ENCODE results near the gene ADGRL2.

The ADGRL2 gene

GRCh38 chr1:81844477-81844876, 43.7 kb downstream of the ADGRL2 start:
- Mint-ChIP-seq H3K9me3 (peaks cover 16% of the 10 kb centered on the region), H3K4me3 (no peak overlapping the region), H3K4me1 (peaks cover 27% of the 10 kb centered on the region), H3K27ac (peak overlapping the region; percentile 61), H3K27me3 (ENCODE audit: low read depth, poor library complexity) (no peaks in the 10 kb centered on the region), H3K36me3 (ENCODE audit: low read depth) (peaks cover 71% of the 10 kb centered on the region)
- DNase-seq, result no peak
- TF ChIP-seq, protein P1, sequence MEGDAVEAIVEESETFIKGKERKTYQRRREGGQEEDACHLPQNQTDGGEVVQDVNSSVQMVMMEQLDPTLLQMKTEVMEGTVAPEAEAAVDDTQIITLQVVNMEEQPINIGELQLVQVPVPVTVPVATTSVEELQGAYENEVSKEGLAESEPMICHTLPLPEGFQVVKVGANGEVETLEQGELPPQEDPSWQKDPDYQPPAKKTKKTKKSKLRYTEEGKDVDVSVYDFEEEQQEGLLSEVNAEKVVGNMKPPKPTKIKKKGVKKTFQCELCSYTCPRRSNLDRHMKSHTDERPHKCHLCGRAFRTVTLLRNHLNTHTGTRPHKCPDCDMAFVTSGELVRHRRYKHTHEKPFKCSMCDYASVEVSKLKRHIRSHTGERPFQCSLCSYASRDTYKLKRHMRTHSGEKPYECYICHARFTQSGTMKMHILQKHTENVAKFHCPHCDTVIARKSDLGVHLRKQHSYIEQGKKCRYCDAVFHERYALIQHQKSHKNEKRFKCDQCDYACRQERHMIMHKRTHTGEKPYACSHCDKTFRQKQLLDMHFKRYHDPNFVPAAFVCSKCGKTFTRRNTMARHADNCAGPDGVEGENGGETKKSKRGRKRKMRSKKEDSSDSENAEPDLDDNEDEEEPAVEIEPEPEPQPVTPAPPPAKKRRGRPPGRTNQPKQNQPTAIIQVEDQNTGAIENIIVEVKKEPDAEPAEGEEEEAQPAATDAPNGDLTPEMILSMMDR (IDR thresholded peaks at IDR 0.05), result no peak

DNA sequence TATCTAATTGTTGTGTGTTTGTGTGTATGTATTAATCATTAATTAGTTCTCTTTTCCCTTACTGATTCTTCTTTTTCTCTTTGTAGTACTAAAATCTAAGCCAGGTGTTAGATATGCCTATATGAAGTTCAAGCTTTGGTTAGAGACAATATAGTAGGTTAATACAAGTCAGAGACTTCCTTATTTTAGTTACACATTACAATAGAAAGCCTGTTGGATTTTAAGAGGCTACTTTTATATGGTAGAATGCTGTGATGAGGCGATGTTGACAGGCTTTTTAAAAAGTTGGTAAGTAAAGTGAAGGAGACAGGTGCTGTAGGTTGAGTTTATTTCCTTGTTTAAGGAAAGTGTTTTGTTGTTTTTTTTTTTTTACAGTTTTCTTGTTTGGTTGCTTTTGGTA, 45.9 kb downstream of the ADGRL2 start:
- peaks cover 37% of the 10 kb centered on the region for H3K4me1 Mint-ChIP-seq
- no peak for DNase-seq
- H3K9me3 Mint-ChIP-seq, result peaks cover 14% of the 10 kb centered on the region
- H3K27ac Mint-ChIP-seq, result peak overlapping the region; percentile 76
- peaks cover 54% of the 10 kb centered on the region for H3K36me3 Mint-ChIP-seq (ENCODE audit: low read depth)
- H3K4me3 Mint-ChIP-seq, result no peak overlapping the region
- no peaks in the 10 kb centered on the region for H3K27me3 Mint-ChIP-seq (ENCODE audit: low read depth, poor library complexity)
- TF ChIP-seq, protein P1 (IDR thresholded peaks at IDR 0.05), result no peak

GRCh38 chr1:81847063-81847462, 46.3 kb downstream of the ADGRL2 start:
- TF ChIP-seq, protein P1 (IDR thresholded peaks at IDR 0.05), result no peak
- H3K27me3 Mint-ChIP-seq (ENCODE audit: low read depth, poor library complexity), result no peaks in the 10 kb centered on the region
- H3K4me1 Mint-ChIP-seq, result peaks cover 37% of the 10 kb centered on the region
- H3K4me3 Mint-ChIP-seq, result no peak overlapping the region
- DNase-seq, result no peak
- H3K36me3 Mint-ChIP-seq (ENCODE audit: low read depth), result peaks cover 50% of the 10 kb centered on the region
- H3K27ac Mint-ChIP-seq, result peak overlapping the region; percentile 76
- peaks cover 10% of the 10 kb centered on the region for H3K9me3 Mint-ChIP-seq

GRCh38 chr1:81848880-81849682, 48.3 kb downstream of the ADGRL2 start:
- TF ChIP-seq, protein P1 (IDR thresholded peaks at IDR 0.05), result no peak
- DNase-seq, result no peak
- H3K27me3 Mint-ChIP-seq (ENCODE audit: low read depth, poor library complexity), result no peaks in the 10 kb centered on the region
- peaks cover 30% of the 10 kb centered on the region for H3K36me3 Mint-ChIP-seq (ENCODE audit: low read depth)
- H3K27ac Mint-ChIP-seq, result peak overlapping the region; percentile 55
- H3K4me3 Mint-ChIP-seq, result no peak overlapping the region
- H3K9me3 Mint-ChIP-seq, result peaks cover 4% of the 10 kb centered on the region
- H3K4me1 Mint-ChIP-seq, result peaks cover 37% of the 10 kb centered on the region

DNA sequence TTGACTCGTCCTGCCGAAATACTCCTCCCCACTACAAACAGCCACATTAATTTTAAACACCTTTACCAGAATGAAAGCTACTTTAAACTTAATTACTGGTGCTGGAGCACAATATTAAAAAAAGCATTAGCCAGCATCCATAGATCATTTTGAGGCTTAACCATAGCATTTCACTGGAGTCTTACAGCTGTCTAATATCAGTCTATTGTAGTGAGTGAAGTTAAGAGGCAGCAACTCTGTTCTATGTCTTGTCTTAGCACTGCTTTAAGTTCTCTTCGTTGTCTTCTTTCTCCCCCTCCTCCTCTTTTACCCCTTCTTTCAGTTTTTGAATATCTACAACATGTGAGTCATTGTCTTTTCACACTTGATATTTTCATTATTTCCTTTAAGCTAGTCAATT, 49.3 kb downstream of the ADGRL2 start:
- TF ChIP-seq, protein P1 (IDR thresholded peaks at IDR 0.05), result no peak
- peaks cover 4% of the 10 kb centered on the region for H3K9me3 Mint-ChIP-seq
- H3K36me3 Mint-ChIP-seq (ENCODE audit: low read depth), result peaks cover 27% of the 10 kb centered on the region
- H3K27ac Mint-ChIP-seq, result peak overlapping the region; percentile 6
- H3K4me3 Mint-ChIP-seq, result no peak overlapping the region
- peaks cover 37% of the 10 kb centered on the region for H3K4me1 Mint-ChIP-seq
- no peak for DNase-seq
- no peaks in the 10 kb centered on the region for H3K27me3 Mint-ChIP-seq (ENCODE audit: low read depth, poor library complexity)

DNA sequence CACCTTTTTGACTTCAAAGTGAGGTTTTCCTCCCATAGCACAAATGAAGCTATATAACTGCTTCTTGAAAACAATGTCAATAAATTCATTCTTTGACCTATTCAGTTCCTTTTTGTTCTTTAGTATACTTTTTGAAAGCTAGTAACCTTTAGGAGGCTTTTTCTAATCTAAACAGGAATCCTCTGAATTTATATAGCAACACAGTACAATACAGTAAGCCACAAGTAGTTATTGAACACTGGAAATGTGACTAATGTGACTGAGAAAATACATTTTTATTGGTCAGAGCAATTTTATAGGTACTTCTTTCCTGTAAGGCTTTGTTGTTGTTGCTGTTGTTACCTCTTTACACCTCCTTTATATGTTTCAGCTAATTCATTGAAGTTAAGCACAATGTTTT, 49.8 kb downstream of the ADGRL2 start:
- H3K27me3 Mint-ChIP-seq (ENCODE audit: low read depth, poor library complexity), result no peaks in the 10 kb centered on the region
- H3K9me3 Mint-ChIP-seq, result peaks cover 4% of the 10 kb centered on the region
- peaks cover 37% of the 10 kb centered on the region for H3K4me1 Mint-ChIP-seq
- TF ChIP-seq, protein P1 (IDR thresholded peaks at IDR 0.05), result no peak
- peak overlapping the region; percentile 6 for H3K27ac Mint-ChIP-seq
- no peak overlapping the region for H3K4me3 Mint-ChIP-seq
- no peak for DNase-seq
- peaks cover 22% of the 10 kb centered on the region for H3K36me3 Mint-ChIP-seq (ENCODE audit: low read depth)
